AG09319 (cell line): ENCODE results near the gene SPRR2A.
"Not testable (repeated sequence)": the region's sequence is repeated elsewhere in the genome, so short reads cannot be mapped to it uniquely, and the experiment has no call there.

ENCODE experiments used
- DNase-seq: peaks from one replicate; pipeline ENCODE4 v3.0.0-alpha.2; 2010; ENCODE audit warnings: low read depth; ENCODE audit errors: extremely low read depth
- CTCF ChIP-seq: IDR thresholded peaks from 2 replicates; pipeline ENCODE4 v1.5.1; 2011; ENCODE audit warnings: low read depth, mild to moderate bottlenecking, inconsistent platforms, low read length, moderate library complexity

Gene SPRR2A

DNA sequence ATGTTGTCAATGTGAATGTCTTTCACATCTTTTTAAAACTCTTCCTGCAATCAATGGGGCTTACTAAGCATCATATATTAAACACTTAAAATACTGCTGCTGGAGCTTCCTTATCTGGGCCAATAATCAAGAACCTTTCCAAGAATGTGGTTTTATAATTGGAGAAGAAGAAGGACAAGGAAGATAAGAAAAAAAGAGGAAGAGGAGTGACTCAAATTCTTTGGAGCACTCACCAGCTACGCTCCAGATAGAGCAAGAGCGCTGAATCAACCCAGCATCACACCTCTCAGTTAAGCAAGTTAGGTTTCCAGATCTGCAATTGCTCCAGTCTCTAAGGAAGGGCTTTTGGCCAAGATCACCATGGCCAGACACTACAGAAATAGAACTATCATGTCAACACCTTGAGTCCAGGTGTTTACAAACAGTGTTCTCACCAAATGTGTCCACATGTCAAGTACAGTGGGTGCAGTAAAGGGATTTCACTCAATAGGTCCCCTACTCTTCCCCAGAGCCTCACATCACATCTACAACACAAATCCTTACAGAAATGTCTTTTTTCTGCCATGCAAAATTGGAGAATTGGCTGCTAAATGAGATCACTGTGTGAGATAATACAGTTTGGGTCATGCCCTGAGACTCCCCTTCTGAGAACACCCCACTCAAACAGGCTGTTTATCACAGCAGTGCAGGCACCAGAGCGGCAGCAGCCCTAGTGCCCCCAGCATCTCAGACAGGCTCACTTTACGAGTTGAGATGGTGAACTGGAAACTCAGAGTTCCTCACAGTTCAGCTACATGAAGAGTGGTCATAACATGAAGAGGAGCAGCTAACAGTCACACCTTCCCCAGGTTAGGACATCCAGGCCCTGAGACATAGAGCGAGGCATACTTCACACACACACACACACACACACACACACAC lies 15.8 kb upstream of the SPRR2A start:
- no peak for TF ChIP-seq CTCF
- DNase-seq = no peak

DNA sequence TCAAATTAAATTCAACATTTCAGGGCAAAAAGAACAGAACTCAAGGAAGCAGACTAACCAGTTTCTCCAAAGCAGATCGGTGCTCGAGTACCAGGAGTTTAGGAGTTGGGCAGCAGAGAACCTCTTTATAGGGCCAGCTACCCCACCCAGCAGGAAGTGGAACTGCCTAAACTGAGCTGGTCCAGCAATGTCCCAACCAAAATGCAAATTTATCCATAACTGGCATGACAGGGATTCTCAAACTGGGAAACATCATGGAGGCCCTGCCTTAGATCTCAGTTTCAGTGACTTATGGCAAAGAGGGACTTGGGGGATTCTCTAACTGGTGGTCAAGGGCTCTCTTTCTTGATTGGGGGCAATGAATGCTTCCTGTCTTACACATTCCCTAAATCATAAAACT lies 14.2 kb upstream of the SPRR2A start, which contains the start of gene SPRR2B:
SPRR2B (minus strand) TSS at position 101 of the 400 bp plus-strand sequence. CDS start 772 bp downstream, outside the sequence.
- DNase-seq = no peak
- no peak for TF ChIP-seq CTCF

DNA sequence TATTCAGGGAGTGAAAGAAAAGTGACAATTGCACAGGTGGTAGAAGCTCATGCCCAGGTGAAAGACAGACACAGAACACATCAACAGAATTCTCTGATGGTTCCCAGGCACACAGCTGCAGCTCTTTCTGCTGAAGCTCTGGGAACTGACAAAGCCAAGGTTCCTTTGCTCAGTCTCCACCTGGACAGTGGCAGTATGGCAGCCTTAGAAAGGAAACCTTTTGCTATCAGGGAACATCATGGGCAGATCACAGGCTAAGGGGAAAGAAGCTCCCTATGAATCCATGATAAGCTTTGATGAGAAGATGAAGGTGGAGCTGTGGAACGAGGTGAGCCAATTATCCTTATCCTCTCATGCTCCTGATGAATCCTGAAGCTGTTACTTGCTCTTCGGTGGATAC lies 12.9 kb upstream of the SPRR2A start:
- DNase-seq = no peak
- no peak for TF ChIP-seq CTCF

- no peak for DNase-seq
- no peak for TF ChIP-seq CTCF
Observed at GRCh38 chr1:153058826-153059784, 1.8 kb upstream of the SPRR2A start.

DNA sequence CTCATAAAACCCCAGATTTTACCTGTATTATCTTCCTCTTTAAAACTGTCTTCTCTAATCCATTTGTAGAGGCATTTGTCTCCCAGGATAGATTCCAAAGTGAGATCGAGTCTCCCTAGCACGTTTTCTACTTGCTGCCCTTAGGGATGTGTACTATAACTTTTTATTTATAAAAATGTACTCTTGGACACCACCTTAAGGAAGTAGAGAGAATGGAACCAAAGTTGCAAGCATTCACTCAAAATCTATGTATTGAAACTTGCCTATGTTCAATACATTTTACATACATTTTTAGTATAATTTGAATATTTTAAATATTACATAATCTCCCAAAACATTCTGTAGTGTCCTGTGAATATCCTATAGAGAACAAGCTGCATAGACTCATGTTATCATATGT lies 842 bp upstream of the SPRR2A start:
- TF ChIP-seq CTCF = no peak

GRCh38 chr1:153056111-153056510 lies 1.2 kb downstream of the SPRR2A start:
- DNase-seq = not testable (repeated sequence)

More for the DNA sequence above, 842 bp upstream of the SPRR2A start:
- DNase-seq = no peak

GRCh38 chr1:153049211-153049610 lies 8.1 kb downstream of the SPRR2A start:
- no peak for DNase-seq
- TF ChIP-seq CTCF = no peak
